ENCODE measurements around the gene ACACB.

The ACACB gene

GRCh38 chr12:109284392-109284791 is 168.0 kb downstream of the ACACB start:
- no peak overlapping the region for H3K4me3 ChIP-seq (ENCODE audit: low read length)
- DNase-seq (ENCODE audit: low read depth, low spot score): no peak

- no peak for DNase-seq (ENCODE audit: low read depth, low spot score)
- H3K4me3 ChIP-seq (ENCODE audit: low read length): no peak overlapping the region
Measured at GRCh38 chr12:109286252-109286651, 169.9 kb downstream of the ACACB start.

GRCh38 chr12:109286652-109287051 is 170.3 kb downstream of the ACACB start:
- DNase-seq (ENCODE audit: low read depth, low spot score): no peak
- H3K4me3 ChIP-seq (ENCODE audit: low read length): no peak overlapping the region

GRCh38 chr12:109287181-109287580 is 170.8 kb downstream of the ACACB start:
- no peak for DNase-seq (ENCODE audit: low read depth, low spot score)

GRCh38 chr12:109287811-109288469 is 171.6 kb downstream of the ACACB start:
- DNase-seq (ENCODE audit: low read depth, low spot score): no peak
- no peak overlapping the region for H3K4me3 ChIP-seq (ENCODE audit: low read length)

More at GRCh38 chr12:109287181-109287580, 170.8 kb downstream of the ACACB start:
- no peak overlapping the region for H3K4me3 ChIP-seq (ENCODE audit: low read length)

GRCh38 chr12:109288571-109288970 is 172.2 kb downstream of the ACACB start:
- DNase-seq (ENCODE audit: low read depth, low spot score): no peak
- H3K4me3 ChIP-seq (ENCODE audit: low read length): no peak overlapping the region

GRCh38 chr12:109289004-109289403 is 172.6 kb downstream of the ACACB start:
- H3K4me3 ChIP-seq (ENCODE audit: low read length): no peak overlapping the region
- no peak for DNase-seq (ENCODE audit: low read depth, low spot score)

GRCh38 chr12:109289551-109289950 is 173.2 kb downstream of the ACACB start:
- no peak overlapping the region for H3K4me3 ChIP-seq (ENCODE audit: low read length)
- no peak for DNase-seq (ENCODE audit: low read depth, low spot score)

- no peak for DNase-seq (ENCODE audit: low read depth, low spot score)
- no peak overlapping the region for H3K4me3 ChIP-seq (ENCODE audit: low read length)
Measured at GRCh38 chr12:109290061-109290460, 173.7 kb downstream of the ACACB start.

- H3K4me3 ChIP-seq (ENCODE audit: low read length): no peak overlapping the region
- DNase-seq (ENCODE audit: low read depth, low spot score): no peak
Measured at GRCh38 chr12:109291117-109291516, 174.7 kb downstream of the ACACB start.

- no peak for DNase-seq (ENCODE audit: low read depth, low spot score)
- no peak overlapping the region for H3K4me3 ChIP-seq (ENCODE audit: low read length)
Measured at GRCh38 chr12:109291521-109292341, 175.3 kb downstream of the ACACB start.

GRCh38 chr12:109292342-109292711 is 175.9 kb downstream of the ACACB start:
- no peak for DNase-seq (ENCODE audit: low read depth, low spot score)
- no peak overlapping the region for H3K4me3 ChIP-seq (ENCODE audit: low read length)

- no peak overlapping the region for H3K4me3 ChIP-seq (ENCODE audit: low read length)
- no peak for DNase-seq (ENCODE audit: low read depth, low spot score)
Measured at GRCh38 chr12:109293106-109293505, 176.7 kb downstream of the ACACB start.

GRCh38 chr12:109294286-109294796 is 178.0 kb downstream of the ACACB start:
- no peak for DNase-seq (ENCODE audit: low read depth, low spot score)

GRCh38 chr12:109295764-109296425 is 179.5 kb downstream of the ACACB start:
- H3K4me3 ChIP-seq (ENCODE audit: low read length): no peak overlapping the region
- no peak for DNase-seq (ENCODE audit: low read depth, low spot score)

More at GRCh38 chr12:109294286-109294796, 178.0 kb downstream of the ACACB start:
- H3K4me3 ChIP-seq (ENCODE audit: low read length): no peak overlapping the region

- H3K4me3 ChIP-seq (ENCODE audit: low read length): no peak overlapping the region
- DNase-seq (ENCODE audit: low read depth, low spot score): no peak
Measured at GRCh38 chr12:109296431-109296830, 180.0 kb downstream of the ACACB start.

- no peak overlapping the region for H3K4me3 ChIP-seq (ENCODE audit: low read length)
- DNase-seq (ENCODE audit: low read depth, low spot score): no peak
Measured at GRCh38 chr12:109299849-109300248, 183.5 kb downstream of the ACACB start.

- no peak overlapping the region for H3K4me3 ChIP-seq (ENCODE audit: low read length)
- no peak for DNase-seq (ENCODE audit: low read depth, low spot score)
Measured at GRCh38 chr12:109301643-109302168, 185.3 kb downstream of the ACACB start.

- peak; percentile 28 for DNase-seq (ENCODE audit: low read depth, low spot score)
- no peak overlapping the region for H3K4me3 ChIP-seq (ENCODE audit: low read length)
Measured at GRCh38 chr12:109302358-109302757, 186.0 kb downstream of the ACACB start.

GRCh38 chr12:109302770-109303169 is 186.4 kb downstream of the ACACB start:
- H3K4me3 ChIP-seq (ENCODE audit: low read length): no peak overlapping the region
- DNase-seq (ENCODE audit: low read depth, low spot score): no peak
